Nephron (organoid): ENCODE data around the gene ADARB1.

Experiments
- H3K27ac Mint-ChIP-seq, 3 experiments: 2 replicates each; pipeline ENCODE4 v1.8.0; 2020; ENCODE audit warnings: mixed read lengths in 3 of 3, mild to moderate bottlenecking in 2 of 3, moderate library complexity in 1 of 3
- H3K27me3 Mint-ChIP-seq: 2 replicates; pipeline ENCODE4 v1.8.0; 2021; ENCODE audit warnings: low read depth, mild to moderate bottlenecking, moderate library complexity, mixed read lengths
- H3K36me3 Mint-ChIP-seq: 2 replicates; pipeline ENCODE4 v1.8.0; 2020; ENCODE audit warnings: low read depth, mixed read lengths
- H3K4me1 Mint-ChIP-seq: 2 replicates; pipeline ENCODE4 v1.8.0; 2020; ENCODE audit warnings: mixed read lengths
- H3K4me3 Mint-ChIP-seq, 3 experiments: 2 replicates each; pipeline ENCODE4 v1.8.0; 2020; ENCODE audit warnings: mild to moderate bottlenecking in 3 of 3, mixed read lengths in 3 of 3, moderate library complexity in 2 of 3
- H3K9me3 Mint-ChIP-seq: 2 replicates; pipeline ENCODE4 v1.8.0; 2020; ENCODE audit warnings: mixed read lengths
- CTCF ChIP-seq, 3 experiments: fragments of 200-600 bp; sonication (generic); IDR thresholded peaks; one replicate each; pipeline ENCODE4 v1.5.0; 2021; ENCODE audit warnings: antibody characterized with exemption in 3 of 3; ENCODE audit not compliant: unreplicated experiment in 3 of 3

ADARB1 gene

GRCh38 chr21:45264146-45264911 lies 189.9 kb downstream of the ADARB1 start:
- TF ChIP-seq CTCF (IDR thresholded peaks at IDR 0.05; ENCODE audit: unreplicated experiment in 3 of 3), result no peak
- H3K4me1 Mint-ChIP-seq, result no peaks in the 10 kb centered on the region
- no peaks in the 10 kb centered on the region for H3K9me3 Mint-ChIP-seq
- no peaks in the 10 kb centered on the region for H3K27me3 Mint-ChIP-seq
- no peak overlapping the region for H3K4me3 Mint-ChIP-seq
- no peak overlapping the region for H3K27ac Mint-ChIP-seq
- H3K36me3 Mint-ChIP-seq, result peaks cover 58% of the 10 kb centered on the region

- Mint-ChIP-seq H3K27me3 (no peaks in the 10 kb centered on the region), H3K9me3 (no peaks in the 10 kb centered on the region), H3K27ac (no peak overlapping the region), H3K4me1 (no peaks in the 10 kb centered on the region), H3K4me3 (no peak overlapping the region), H3K36me3 (peaks cover 58% of the 10 kb centered on the region)
- TF ChIP-seq CTCF (IDR thresholded peaks at IDR 0.05; ENCODE audit: unreplicated experiment in 3 of 3), result no peak
These were observed 190.6 kb downstream of the ADARB1 start for GRCh38 chr21:45264912-45265515.

- Mint-ChIP-seq H3K9me3 (no peaks in the 10 kb centered on the region), H3K27ac (no peak overlapping the region), H3K27me3 (no peaks in the 10 kb centered on the region), H3K4me3 (no peak overlapping the region), H3K36me3 (peaks cover 58% of the 10 kb centered on the region), H3K4me1 (no peaks in the 10 kb centered on the region)
- TF ChIP-seq CTCF (IDR thresholded peaks at IDR 0.05; ENCODE audit: unreplicated experiment in 3 of 3), result no peak
These were observed 191.5 kb downstream of the ADARB1 start for GRCh38 chr21:45265721-45266517.

- no peak overlapping the region for H3K27ac Mint-ChIP-seq
- no peaks in the 10 kb centered on the region for H3K27me3 Mint-ChIP-seq
- H3K4me3 Mint-ChIP-seq, result no peak overlapping the region
- TF ChIP-seq CTCF (IDR thresholded peaks at IDR 0.05; ENCODE audit: unreplicated experiment in 3 of 3), result no peak
- H3K9me3 Mint-ChIP-seq, result no peaks in the 10 kb centered on the region
- no peaks in the 10 kb centered on the region for H3K4me1 Mint-ChIP-seq
- peaks cover 57% of the 10 kb centered on the region for H3K36me3 Mint-ChIP-seq
These were observed 192.4 kb downstream of the ADARB1 start for GRCh38 chr21:45266518-45267389.

- H3K4me1 Mint-ChIP-seq, result no peaks in the 10 kb centered on the region
- no peaks in the 10 kb centered on the region for H3K27me3 Mint-ChIP-seq
- TF ChIP-seq CTCF (IDR thresholded peaks at IDR 0.05; ENCODE audit: unreplicated experiment in 3 of 3), result no peak
- no peak overlapping the region for H3K27ac Mint-ChIP-seq
- no peaks in the 10 kb centered on the region for H3K9me3 Mint-ChIP-seq
- H3K36me3 Mint-ChIP-seq, result peaks cover 51% of the 10 kb centered on the region
- no peak overlapping the region for H3K4me3 Mint-ChIP-seq
These were observed 193.0 kb downstream of the ADARB1 start for GRCh38 chr21:45267390-45267760.
